HG03469 (cell line): Measurements from ENCODE around the gene FLVCR2.
"Not testable (repeated sequence)": the region's sequence is repeated elsewhere in the genome, so short reads cannot be mapped to it uniquely, and the experiment has no call there.

Experiments used
- ATAC-seq: cut with Tn5 transposase; IDR thresholded peaks from one replicate; pipeline ENCODE4 v1.9.1; 2021; ENCODE audit warnings: mild to moderate bottlenecking, moderate library complexity, moderate number of reproducible peaks; ENCODE audit not compliant: unreplicated experiment

The FLVCR2 gene

DNA sequence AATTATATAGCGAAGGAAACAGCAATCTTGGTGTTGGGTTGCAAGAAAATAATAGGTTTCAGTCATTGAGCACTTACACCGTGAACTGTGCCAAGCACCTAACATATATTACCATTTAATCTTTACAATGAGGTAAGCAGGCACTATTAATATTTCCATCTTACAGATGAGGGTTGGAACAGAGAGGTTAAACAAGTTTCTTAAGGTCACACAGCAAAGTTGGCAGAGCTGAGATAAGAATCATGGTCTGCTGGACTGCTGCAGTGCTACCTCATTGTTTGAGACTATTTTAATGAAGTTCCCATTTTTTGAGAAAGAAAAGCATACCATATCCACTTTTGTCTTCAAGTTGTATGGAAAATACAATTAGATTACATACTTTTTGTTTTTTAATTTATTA lies 80.5 kb downstream of the FLVCR2 start:
- ATAC-seq, result no peak

DNA sequence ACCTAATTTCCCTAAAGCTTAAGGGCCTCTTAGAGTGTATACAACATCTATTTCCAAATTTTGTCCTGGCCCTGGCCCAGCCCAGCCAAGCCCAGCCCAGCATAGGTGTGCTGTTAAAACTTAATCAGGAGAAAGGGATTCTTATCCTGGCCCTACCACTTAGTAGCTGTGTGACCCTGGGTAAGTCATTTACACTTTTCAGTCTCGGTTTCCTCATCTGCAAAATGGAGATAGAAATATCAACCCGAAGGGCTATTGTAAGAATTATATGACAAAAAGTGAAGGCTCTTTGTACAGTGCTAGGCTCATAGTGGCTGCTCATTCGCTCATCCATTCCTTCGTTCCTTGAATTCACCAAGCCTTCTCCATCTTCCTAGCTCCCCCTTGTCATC lies 81.8 kb downstream of the FLVCR2 start:
- ATAC-seq, result no peak

DNA sequence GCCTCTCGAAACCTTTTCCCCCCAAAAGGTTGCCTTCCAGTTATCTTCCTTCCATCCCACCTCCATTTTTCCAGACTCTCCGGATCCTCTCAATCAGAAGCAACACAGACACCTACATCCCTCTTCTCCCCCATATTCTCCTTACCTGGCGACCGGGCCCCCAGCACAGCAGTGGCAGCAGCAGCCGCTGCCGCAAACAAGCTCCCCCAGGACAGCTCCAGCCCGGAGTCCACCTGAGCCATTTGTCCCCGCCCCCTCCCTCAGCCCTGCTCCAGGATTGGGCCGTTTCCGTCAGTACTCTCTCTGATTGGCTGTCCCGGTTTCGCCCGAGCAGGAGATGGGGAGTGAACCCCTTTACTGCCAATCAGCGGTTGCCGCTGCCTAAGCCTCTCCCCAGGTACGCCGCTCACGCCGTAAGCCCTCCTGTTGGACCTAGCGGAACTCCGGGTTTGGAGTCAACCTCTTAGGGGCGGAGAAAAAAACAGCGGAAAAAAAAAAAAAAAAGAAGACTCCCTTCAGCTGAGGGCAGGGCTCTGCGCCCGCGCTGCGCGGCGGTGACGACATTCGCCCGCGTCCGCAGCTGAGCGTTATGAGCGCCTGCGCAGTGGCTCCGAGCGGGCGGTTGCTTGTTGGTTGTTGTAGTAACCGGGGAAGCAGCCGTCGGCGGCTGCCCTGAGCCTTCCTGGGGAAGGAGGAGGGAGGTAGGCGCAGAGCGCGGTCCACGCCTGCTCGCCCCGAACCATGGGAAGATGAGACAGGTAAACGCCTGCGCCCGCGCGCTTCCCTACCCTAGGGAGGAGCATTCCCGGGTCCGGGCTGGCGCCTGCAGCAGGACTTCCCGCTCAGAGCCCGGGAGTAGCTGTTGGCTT lies 82.4 kb downstream of the FLVCR2 start, which contains the start of the genes ERG28 and TTLL5:
Gene ERG28, minus strand, starts transcription at position 247 of the 869 bp plus-strand sequence. CDS start 3,374 bp downstream, outside the sequence.
Gene TTLL5, plus strand, starts transcription at position 617 of the 869 bp plus-strand sequence. CDS start 1,904 bp downstream, outside the sequence.
- peak; percentile 83 for ATAC-seq

DNA sequence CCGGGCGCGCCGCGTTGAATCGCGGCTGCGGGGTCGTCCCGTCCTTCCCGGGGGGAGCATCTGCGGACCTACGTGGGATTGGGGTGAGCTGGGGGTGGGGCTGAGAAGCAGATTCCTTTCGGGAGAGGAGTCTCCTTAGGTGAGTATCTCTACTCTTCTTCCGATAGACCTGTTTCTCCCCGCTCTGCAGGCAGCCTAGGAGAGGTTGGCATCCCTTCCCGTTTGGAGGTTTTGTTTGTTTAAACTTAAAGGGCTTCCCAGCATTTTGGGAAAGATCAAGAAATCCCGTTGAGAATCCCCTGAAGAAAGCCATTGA lies 83.0 kb downstream of the FLVCR2 start:
- no peak for ATAC-seq

DNA sequence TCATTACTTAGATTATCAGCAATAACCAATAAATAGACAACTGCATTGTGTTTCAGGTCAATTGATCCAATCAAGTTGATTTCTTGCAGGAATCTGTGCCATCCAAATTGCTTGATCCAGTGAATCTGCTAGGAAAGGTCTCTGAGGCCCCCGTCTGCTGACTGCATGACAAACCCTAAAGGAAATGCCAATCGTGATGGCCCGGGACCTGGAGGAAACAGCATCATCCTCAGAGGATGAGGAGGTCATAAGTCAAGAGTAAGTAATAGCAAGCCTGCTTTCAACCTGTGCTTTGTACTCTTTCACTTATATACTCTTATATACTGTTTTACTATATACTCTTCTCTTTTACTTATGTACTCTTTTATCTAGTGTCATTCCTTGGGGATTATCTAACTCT lies 84.5 kb downstream of the FLVCR2 start:
- no peak for ATAC-seq

DNA sequence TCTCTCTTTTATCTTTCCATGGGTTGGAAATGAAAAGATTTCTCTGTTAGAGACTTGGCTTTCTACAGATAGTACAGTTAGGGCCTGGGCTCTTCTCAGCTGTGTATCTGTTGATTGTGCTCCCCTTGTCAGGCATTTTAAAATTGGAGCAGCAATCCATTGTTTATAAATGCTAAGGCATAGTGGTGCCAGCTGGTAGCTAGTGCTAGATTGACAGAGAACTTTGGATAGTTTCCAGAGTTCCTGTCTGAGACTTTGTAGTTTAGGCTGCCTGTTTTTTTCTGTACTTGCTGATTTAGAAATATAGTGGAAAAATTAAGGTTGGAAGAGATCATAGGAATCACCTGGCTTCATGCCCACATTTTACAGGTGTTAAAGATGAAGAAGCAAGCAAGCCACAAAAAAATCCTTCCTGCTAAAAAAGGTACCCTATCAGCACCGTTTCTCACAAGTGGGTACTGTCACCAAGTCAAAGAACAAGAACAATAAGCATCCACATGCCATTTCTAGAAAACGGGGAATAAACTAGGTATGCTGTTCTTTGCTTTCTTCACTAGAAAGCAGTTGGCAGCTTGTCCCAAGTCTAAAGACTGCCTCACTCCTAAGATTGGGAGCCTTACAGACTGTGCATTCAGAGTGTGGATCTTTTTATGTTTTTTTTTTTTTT lies 88.8 kb downstream of the FLVCR2 start:
- no peak for ATAC-seq

DNA sequence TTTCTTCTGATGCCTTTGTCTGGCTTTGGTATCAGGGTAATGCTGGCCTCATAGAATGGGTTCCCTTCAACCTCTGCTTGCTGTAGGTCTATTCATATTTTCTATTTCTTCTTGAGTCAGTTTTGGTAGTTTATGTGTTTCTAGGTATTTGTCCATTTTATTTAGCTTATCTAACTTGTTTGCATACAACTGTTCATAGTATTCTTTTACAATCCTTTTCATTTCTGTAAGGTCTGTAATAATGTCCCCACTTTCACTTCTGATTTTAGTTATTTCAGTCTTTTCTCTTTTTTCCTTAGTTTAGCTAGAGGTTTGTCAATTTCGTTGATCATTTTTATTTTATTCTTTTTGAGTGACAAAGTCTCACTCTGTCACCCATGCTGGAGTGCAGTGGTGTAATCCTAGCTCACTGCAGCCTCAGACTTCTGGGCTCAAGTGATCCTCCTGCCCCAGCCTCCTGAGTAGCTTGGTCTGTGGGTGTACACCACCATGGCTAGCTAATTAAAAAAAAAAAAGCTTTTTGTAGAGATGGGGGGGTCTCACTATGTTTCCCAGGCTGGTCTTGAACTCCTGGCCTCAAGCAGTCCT lies 94.3 kb downstream of the FLVCR2 start:
- no peak for ATAC-seq

DNA sequence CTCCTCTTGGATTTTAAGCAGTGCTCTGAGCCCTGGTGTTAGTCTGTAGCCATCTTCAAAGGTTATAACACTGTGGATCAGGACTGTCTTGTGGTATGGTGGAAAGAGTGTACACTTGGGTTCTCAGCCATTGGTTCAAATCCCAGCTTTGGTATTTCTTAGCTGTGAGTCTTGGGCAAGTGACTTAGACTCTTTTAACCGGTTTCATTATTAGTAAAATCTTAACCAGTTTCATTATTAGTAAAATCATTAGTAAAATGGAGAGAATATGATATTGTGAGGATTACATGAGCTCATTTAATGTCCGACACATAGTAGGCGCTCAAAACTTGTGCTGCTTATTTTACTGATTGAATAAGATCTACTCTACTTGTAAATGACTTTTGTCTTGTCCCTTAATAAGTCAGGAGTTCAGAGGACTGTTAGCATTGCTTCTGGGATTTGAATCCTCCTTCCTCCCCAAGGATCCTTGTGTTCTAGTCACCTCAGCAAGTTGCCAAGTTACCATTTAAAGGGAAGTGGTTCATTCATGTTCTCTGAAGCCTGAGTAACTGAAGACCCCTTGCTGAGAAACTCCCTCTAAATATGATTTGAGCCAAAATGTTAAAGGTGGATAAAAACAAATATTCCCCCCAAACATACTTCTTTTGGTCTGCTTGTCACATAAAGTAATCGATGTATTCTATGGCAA lies 95.1 kb downstream of the FLVCR2 start:
- ATAC-seq, result no peak

DNA sequence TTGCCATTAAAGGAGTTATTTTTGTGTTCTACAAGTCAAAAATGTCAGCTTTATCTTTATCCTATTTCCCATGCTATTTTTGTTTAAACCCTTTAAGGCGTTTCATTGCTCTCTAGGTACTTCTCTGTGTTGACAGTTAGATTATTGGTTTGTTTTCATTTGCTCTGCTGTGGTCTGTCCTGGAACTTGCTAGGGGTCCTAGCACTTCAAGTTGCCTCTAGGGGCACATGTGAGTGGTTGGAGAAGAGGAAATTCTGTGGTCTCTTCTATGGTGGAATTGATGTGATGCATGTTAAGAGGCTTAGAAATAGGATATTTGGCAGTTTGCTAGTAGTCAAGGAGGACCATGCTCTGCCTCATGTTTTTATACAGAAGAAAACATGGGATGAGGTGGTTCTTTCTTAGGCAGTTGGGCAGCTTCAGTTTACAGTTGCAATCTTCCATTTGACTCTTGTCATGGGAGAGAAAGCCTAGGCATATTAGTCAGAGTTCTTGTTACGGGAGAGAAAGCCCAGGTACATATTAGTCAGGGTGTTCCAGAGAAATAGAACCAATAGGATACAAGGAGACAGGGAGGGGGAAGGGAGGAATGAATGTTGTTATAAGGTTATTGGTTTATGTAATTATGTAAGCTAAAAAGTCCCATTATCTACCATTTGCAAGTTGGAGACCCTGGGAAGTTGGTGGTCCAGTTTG lies 97.0 kb downstream of the FLVCR2 start:
- no peak for ATAC-seq

DNA sequence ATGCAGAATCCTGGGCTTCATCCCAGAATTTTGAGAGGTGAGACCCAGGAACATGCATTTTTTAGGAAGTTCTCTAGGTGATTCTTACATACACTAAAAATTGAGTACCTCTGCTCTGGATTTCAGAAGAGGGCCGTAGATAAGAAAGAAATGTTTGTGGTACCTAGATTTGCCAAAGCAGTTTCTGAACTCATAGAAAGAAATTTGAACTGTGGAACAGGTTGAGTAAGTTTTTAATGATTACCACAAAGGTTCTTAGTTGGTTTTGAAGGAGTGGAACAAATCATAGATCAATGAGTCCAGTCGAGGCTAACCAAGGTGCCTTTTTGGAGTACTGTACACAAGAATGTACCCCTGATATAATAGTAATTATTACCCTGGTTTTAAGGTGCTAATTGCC lies 107.5 kb downstream of the FLVCR2 start:
- ATAC-seq, result no peak

DNA sequence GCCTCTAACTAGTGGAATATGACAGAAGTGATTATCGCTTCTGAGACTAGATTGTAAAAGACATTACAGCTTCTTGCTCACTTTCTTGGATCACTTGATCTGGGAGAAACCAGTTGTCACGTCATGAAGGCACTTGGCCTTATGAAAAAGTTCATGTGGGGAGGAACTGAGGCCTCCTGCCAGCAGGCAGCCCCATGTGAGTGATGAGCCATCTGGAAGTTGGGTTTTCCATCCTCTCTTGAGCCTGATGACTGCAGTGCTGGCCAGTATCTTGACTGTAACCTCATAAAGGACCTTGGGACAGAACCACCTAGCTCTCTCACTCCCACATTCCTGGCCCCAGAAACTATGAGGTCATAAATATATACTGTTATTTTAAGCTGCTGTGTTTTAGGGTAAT lies 110.6 kb downstream of the FLVCR2 start:
- no peak for ATAC-seq

DNA sequence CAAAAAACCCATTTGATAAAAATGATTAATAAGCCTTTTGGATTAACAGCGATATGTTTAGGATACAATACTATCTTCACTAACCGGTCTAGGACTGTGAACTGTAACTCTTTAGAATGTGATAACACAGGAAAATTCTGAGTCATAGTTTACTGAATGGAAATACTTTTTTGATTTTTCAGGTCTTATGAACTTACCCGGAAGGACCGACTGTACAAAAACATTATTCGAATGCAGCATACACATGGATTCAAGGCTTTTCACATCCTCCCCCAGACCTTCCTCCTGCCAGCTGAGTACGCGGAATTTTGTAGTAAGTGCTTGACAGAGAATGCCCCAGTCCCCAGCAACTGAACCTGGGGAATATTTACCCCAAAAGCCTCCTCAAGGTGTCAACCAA lies 111.6 kb downstream of the FLVCR2 start:
- no peak for ATAC-seq

DNA sequence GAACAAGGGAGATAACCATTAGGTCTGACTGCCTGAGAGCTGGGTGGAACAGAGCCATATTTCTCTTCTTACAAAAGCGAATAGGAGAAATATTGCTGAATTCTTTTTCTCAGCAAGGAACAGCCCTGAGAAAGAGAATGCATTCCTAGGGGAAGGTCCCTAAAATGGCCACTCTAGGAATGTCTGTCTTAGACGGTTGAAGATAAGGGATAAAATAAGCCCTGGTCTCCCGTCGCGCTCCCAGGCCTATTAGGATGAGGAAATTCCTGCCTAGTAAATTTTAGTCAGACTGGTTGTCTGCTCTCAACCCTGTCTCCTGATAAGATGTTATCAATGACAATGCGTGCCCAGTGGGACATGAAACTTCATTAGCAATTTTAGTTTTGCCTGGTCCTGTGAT lies 116.6 kb downstream of the FLVCR2 start:
- not testable (repeated sequence) for ATAC-seq

DNA sequence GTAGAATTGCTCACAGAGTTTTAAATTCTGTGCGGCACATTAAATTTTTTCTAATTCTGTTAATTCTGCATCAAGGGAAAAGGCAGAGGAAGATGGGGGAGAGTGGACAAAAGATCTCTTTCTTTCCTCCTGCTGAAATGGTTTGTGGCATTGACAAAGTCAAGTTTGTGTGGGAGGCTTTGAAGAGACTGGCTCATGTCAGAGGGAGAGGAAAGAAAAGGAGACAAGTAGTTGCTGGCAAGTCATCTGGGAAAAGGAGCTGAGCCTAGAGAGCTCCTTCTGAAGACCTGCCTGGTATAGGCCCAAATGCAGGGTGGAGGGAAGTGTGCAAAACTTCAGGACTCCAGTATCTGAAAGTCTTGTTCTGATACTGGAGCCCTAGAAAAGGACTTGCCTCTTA lies 119.0 kb downstream of the FLVCR2 start:
- ATAC-seq, result no peak
